Measurements from ENCODE around the gene MUL1.

MUL1 gene

DNA sequence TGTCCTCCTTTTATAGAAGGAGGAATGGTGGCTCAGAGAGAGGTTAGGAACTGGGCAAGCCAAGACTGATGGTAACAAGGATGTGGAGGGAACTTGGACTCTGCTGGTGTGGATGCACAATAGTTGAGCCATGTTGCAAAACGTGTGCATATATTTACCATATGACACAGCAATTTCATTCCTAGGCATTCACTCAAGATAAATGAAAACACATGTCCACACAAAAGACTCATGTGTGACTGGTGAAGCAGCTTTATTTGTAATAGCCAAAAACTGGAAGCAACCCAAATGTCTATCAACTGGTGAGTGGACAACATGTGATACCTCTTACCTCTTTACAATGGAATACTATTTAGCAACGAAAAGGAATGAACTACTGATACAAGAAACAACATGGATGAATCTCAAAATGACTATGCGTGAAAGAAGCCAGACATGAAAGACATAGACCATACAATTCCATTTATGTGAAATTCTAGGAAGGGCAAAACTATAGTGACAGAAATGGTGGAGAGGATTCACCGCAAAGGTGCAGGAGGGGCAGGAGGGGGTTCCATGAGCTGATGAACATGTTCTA, 58.1 kb downstream of the MUL1 start:
- Histone ChIP-seq H3K79me2 (ENCODE audit: insufficient read depth, low read length) (no peaks in the 10 kb centered on the region), H3F3A (ENCODE audit: low read depth) (no peaks in the 10 kb centered on the region), H3K27me3 (ENCODE audit: insufficient read depth, low read length, poor library complexity, severe bottlenecking) (no peaks in the 10 kb centered on the region), H3K9me3 (ENCODE audit: insufficient read depth, low read depth, low read length) (no peaks in the 10 kb centered on the region), H3K4me1 (ENCODE audit: insufficient read depth, low read length, poor library complexity, severe bottlenecking) (no peaks in the 10 kb centered on the region), H3K9me2 (replicated peaks; ENCODE audit: low read depth, low read length) (no peaks in the 10 kb centered on the region), H3K9ac (ENCODE audit: low read depth, low read length, poor library complexity, severe bottlenecking) (no peak overlapping the region), H3K36me3 (ENCODE audit: insufficient read depth, low read length) (no peaks in the 10 kb centered on the region), H4K20me1 (ENCODE audit: insufficient read depth, low read length, poor library complexity, severe bottlenecking) (no peaks in the 10 kb centered on the region), H3K4me3 (ENCODE audit: low read length, poor library complexity, severe bottlenecking) (no peak overlapping the region), H2AFZ (ENCODE audit: low read length) (no peak overlapping the region), H3K4me2 (ENCODE audit: low read depth, low read length, poor library complexity, severe bottlenecking) (no peak overlapping the region)
- no peak for TF ChIP-seq EZH2phosphoT487 (IDR thresholded peaks at IDR 0.05; ENCODE audit: borderline replicate concordance)
- TF ChIP-seq, protein P1, sequence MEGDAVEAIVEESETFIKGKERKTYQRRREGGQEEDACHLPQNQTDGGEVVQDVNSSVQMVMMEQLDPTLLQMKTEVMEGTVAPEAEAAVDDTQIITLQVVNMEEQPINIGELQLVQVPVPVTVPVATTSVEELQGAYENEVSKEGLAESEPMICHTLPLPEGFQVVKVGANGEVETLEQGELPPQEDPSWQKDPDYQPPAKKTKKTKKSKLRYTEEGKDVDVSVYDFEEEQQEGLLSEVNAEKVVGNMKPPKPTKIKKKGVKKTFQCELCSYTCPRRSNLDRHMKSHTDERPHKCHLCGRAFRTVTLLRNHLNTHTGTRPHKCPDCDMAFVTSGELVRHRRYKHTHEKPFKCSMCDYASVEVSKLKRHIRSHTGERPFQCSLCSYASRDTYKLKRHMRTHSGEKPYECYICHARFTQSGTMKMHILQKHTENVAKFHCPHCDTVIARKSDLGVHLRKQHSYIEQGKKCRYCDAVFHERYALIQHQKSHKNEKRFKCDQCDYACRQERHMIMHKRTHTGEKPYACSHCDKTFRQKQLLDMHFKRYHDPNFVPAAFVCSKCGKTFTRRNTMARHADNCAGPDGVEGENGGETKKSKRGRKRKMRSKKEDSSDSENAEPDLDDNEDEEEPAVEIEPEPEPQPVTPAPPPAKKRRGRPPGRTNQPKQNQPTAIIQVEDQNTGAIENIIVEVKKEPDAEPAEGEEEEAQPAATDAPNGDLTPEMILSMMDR (conservative IDR thresholded peaks at IDR 0.05; ENCODE audit: low read length): no peak

Measured in Loucy (cell line).